ENCODE measurements around the gene CHST8.

The CHST8 gene

DNA sequence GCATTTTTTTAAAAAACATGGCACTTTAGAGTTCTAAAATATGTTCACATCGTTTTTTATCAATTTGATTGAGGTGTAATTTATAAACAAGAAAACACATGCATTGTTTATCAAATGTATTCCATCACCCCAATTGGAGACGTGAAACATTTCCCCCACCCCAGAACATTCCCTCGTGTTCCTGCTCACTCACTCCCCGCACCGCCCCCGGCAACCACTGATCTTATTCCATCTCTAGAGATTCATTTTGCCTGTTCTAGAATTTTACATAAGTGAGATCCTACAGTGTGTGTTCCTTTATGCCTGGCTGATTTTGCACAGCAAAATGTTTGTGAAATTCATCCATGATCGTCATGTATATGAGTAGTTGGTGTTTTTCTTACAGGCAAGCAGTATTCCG, 124.4 kb downstream of the CHST8 start:
- no peak for DNase-seq

DNA sequence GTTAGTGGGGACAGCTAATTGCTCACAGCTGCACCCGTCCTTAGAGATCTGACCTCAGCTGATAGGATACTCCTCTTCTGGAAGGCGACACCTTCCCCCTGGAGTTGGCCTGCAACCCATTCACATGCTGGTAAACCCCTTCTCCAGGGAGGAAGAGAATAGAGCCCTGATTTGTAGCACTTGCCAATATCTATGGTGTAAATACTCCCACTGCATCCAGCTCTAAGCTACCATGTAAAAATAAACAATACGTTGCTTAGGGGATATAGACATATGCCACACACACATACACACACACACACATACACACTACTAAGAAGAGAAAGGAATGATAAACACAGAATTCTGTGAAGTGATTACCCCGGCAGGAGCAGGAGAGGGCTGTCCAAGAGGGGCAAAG, 125.5 kb downstream of the CHST8 start:
- DNase-seq, result no peak

DNA sequence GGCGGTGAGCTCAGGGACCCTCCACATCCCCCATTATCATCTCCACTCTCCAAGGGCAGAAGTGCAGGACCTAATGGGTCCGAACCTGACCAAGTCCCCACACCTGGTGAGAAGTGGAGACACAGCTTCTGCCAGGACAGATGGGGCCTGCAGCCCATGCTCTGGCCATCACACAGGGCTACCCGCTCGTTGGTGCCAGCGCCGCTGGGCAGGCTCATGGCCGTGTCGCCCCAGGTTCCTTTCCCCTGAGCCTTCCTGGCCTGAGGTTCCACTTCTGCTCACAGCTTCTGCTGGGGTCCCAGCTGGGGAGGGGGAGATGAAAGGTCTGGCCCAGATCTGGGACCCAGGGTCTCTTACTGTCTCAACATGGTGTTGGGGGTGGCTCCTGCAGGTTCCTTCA, 126.5 kb downstream of the CHST8 start:
- DNase-seq, result no peak

DNA sequence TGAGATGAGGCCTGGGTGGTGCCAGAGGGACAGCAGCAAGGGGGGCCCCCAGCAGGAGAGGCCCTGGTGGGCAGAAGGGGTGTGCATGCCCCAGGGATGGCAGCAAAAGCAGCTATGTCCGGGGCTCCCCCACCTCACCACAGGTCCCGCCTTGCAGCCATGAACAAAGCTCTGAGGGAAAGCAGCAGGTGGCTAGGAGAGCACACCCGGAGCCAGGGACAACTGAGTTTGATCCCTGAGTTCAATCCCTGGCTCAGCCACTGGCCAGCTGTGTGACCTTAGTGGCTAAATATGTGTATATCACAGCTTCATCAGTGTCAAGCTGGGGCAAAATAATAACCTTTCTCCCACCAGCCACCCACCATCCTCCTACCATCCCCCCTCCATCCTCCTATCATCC, 127.3 kb downstream of the CHST8 start:
- no peak for DNase-seq

DNA sequence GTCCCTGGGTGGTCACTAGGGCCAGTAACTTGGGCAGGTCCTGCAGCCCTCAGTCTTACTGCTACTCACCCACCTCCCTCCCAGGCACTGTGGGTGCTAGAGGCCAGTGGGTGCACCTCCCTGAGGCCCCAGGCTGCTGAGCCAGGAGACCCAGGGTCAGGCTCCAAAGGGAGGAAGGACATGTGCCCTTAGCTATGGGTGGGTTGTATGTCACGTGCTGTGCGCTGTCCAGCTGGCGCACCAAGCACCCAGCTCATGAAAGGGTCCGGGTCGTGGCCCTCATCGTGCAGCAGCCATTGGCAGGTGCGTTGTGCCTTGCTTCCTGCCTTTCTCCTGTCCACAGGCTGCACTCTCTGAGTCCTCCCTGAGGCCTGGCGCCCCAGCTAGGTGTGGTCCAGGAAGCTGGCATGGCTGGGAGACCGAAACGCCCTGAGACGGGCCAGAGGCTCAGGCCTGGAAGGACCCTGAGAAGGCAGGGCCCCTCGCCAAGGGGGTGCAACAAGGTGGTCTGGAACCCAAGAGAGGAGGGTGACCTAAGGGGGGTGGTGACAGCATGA, 127.9 kb downstream of the CHST8 start:
- DNase-seq, result no peak

DNA sequence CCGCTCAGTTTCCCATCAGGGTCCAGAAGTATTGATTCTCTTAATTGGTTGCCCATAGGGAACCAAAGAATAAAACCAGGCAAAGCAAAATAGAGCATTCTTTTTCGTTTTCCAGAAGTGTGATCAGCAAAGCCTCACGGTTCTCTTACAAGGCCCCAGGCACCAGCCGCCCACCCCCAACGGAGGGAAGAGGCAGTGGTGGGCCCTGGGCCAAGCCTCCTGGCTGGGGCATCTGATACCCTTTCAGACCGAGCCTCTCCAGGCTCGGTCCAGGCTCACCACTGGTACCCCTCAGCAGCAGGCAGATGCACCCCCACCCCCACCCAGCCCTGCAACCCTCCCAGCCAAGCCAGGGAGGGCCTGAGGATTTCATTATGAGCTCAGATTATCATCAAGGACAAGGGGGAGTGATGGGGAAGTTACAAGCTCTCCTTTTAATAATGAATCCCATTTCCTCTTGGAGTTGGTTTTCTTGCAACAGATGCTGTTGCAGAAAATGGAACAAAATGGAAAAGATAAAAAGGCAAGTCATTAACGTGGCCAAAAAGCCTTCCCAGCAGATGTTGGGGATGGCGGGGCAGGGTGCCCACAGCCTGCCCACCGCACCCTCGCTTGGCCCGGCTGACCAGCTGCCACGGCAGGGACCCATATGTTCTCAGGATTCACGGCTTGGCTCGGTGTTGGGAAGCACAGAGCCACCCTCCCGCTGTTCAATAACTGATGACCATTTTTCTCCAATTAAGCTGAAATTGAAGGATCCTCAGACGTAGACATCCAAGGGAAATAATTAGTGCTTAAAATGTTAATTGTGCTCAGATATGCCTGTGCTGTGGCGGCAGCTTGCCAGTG, 129.1 kb downstream of the CHST8 start:
- peak; percentile 88 for DNase-seq

DNA sequence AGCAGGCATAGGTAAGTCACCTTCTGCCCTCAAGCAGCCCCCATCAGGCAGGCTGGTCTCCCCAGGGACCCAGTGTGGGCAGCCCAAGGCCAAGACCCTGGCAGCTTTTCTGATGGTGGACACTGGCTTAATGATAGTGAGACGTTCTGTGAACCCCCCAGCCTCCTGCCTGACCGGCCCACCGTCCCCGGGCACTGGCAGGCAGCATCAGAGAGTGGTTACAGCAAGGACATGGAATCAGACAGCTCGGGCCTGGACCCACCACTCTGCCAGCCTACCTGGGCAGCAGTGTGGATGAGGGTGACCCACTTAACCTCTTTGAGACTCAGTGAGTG, 129.7 kb downstream of the CHST8 start:
- no peak for DNase-seq

DNA sequence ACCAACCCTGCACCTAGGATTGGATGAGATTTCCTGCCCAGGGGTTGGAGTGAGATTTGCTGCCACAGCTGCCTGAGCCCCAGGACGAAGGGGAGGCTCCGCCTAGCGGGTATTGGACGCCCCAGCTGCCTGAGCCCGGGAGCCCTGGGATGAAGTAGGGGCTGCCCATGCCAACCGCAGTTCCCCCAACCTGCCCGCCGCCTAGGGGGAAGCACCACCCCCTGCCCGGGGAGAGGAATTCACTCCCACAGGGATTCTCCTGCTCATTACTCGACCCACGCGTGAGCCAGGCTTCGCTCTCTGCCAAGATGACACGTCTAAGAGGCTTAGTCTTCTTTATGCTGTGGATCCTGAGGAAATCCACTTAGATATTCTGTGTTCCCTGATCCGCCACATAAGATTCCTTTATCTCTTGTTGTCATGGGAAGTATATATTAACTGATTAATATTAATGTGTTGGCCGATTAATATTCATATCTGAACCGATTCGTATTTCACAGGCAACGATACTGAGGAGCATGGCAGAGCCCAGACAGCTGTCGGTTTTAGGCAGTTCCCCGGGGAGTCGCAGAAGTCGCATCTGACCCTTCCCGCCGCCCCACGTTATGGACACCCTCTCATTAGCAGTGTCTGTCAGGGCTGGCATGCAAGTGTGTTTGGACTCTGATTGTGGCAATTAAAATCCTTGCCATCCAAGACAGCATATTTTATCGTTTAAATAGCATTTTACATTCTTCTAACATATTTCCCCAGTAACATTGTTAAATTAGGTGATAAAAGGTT, 130.5 kb downstream of the CHST8 start:
- peak; percentile 65 for DNase-seq

DNA sequence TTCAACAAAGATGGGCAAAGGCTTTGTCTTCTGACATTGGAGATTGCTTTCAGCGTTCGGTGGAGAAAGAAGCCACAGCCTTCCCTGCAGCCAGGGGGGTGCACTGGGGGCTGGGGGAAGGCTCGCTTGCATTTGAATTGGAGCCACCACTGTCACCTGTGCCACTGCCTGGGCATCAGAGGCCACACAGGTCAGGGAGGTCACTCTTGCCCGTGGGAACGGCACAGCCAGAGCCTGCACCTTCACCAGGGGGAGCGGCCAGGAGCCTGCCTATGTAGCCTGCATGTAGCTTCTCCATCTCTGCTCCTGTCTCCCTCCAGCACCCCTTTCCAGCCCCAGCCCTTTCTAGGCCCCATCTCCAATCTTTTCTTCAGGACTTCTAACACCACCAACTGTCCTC, 131.2 kb downstream of the CHST8 start:
- no peak for DNase-seq

DNA sequence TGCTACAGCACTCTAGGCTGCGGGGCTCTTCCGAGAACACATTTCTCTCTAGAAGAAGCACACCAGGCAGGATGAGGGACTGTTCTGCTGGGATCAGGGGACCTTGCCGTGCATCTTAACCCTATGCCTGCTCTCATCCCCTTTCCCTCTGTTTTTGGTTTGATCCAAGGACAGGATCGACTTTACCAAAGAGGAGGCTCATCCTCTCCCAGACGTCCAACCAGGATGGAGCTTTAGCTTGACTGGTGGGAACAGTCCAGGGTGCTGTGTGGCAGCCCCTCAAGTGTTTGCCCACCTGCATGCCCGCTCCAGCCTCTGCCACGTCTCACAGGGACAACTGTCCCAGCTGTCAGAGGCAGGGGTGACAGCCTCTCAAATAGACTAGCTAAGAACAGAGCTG, 132.6 kb downstream of the CHST8 start:
- no peak for DNase-seq

DNA sequence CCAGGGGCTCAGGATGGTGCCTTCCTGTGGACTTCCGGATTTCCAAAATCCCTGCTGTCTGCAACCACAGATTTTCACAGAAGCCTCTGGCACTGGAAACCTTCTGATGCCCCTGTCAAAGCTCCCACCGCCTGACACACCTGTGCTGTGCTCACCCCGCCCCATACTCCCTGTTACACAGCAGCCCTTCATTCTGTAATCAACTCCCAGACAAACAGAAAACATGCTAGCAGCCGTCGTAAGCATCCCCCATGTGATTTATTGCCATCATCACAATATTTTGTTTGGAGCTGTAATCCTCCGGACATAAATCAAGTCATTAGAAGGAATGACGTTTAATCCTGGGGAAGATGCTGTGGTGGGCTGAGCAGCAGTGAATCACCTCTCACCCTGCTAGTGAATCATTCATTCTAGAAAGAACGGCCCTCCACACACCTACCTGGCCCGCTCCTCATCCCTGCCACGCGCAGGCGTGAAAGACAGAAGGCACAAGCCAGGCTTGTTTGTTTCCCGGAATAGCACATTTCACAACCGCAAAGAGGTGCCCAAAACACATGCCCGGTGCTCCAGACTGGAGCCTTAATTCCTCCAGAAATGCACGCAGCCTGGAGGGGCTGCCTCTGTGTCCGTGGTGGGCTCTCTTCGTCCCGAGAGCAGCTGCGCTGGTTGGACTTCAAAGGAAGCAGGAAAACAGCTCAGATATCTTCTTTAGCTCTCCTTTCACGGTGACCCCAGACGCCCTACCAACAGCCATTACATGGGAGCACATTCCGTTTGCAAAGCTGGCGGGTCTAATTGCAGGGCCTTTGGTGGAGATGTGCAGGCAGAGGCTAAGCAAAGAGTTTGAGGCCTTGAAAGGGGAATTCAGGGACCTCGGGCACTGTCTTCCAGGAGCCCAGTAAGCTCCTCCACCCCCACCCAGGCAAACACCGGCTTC, 133.6 kb downstream of the CHST8 start:
- no peak for DNase-seq

DNA sequence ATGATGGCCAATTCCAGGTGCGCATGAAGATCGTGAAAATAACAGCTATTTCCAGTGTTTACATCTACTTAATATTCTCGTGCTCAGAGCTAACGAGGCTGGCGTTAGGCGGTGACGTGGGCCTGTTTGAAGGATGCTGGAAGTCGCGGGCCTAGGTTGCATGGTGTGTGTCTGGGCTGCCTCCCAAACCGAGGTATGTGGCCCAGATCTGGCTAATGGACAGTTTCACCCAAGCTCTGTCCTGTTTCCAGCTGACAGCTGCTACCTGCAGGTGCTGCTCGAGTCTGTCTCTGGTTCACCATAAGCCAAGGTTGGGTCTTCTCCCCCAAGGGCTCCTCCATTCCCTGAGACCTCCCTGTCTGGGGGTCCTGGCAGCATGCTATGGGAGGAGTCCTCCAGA, 134.4 kb downstream of the CHST8 start:
- DNase-seq, result no peak

DNA sequence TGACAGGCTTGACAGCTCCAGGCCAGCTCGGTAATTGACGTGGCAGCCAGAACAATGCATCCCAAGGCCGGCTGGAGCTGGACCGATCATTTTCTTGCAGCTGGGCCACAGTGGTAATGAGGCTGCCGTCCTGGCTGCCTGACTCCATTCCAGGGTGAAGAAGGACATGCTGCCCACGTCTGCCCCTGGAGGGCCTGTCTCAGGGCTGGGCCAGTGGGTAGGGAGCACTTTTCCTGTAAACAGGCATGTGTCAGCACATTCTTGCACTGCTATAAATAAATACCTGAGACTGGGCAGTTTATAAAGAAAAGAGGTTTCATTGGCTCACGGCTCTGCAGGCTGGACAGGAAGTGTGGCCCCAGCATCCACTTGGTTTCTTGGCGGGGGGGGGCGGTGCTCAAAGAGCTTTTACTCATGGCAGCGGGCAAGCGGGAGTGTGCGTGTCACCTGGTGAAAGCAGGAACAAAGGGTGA, 136.8 kb downstream of the CHST8 start:
- DNase-seq, result no peak

DNA sequence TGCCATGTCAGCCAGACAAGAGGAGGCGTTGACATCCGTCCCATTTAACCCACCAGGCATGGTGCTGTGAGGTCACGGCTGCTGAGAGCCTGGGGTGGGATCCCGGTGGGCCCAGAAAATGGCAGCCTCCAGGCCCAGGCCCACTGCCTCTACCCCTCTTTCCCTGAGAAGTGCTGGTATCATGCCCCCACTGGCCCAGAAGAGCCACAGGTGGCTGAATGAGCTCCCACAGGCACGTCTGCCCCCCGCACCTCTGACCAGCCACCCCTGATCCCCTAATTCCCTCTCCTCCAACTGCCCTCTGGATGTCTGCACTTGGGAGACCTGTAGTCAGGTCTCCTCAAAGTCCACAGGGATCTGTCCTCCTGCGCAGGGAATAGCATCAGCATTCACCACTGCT, 137.6 kb downstream of the CHST8 start:
- DNase-seq, result no peak

DNA sequence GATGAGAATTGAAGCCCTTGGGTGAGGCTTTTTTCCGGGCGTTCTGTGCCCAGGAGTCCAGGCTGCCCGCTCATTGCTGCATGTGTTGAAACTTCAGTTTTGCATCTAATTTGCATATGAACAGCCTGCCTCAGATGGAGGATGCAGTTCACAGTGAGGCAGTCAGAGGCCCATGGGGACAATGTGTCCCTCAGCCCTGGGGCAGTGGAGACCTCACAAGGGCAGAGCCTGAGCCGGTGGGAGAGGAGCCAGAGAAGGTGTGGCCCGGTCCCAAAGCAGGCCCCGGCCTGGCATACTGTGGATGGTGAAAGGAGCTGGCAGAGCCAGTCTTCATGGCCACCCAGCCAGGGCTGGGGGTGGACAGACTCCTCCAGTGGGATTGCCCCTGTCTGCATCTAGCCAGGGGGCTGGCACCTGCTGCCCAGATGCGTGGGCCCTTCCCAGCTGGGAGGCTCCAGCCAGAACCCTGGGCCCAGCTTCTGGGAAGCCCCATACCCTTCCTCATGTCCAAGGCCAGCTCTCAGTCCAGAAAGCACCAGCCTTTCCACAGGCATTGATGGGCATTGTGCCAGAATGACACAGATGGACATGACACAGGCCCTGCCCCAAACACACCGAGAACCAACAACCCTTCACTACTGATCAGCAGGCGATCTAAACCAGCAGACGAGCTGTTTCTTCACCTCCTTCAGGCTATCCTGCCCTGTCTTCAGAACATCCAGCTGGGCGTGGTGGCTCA, 142.0 kb downstream of the CHST8 start:
- no peak for DNase-seq

DNA sequence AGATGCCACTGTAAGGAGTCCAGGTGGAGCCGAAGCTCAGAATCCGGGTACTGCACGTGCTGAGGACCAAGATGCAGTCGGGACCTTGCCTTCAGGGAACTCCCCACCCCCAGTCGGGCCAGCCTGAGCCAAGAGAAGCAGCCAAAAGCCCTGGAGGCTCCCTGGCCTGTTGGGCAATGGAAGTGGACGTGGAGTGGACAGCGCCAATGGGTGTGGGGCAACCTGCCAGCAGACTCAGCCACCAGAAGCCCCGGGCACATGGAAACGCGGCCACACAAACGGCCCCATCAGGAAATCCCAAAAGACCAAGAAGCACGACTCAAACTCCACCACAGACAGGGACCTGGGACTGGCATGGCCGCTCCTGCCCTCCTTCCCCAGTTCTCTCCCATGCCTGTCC, 144.9 kb downstream of the CHST8 start:
- DNase-seq, result no peak

DNA sequence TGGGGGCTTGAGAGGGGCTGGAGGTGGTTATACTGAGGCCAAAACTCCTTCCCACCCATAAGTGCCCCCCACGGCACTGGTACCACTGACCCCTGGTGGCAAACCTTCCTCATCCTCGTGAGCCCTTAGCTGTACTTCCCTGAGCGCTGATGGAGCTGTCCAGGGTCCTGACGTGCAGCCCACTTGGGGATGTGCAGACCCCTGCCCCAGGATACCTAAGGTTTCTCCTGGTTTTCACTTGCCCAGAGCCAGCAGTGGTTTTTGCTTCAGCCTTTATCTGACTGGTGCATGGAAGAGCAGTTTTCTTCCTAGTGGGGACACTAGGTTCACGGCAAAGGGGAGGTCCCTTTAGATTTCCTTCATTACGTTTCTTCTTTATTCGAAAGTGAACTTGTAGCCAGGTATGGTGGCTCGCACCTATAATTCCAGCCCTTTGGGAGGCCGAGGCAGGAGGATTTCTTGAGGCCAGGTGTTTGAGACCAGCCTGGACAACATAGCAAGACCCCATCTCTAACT, 146.2 kb downstream of the CHST8 start:
- DNase-seq, result no peak

DNA sequence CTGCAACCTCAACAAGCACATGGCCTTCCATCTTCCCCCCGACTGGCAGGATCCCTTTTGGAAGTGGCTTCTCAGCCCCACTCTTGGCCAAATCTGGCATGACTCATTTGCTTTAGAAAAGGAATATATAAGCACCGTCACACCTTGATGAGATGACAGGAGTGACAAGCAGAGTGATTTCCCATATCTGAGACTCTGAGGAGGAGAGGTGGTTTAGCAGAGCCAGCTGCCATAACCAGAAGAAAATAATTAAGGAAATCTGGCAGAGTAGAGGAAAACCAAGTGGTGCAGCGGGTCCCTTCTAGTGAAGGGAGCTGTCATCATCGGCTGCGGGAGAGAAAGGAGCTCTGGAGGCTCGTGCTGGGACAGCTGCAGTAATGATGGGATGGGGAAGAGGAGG, 147.5 kb downstream of the CHST8 start:
- no peak for DNase-seq

DNA sequence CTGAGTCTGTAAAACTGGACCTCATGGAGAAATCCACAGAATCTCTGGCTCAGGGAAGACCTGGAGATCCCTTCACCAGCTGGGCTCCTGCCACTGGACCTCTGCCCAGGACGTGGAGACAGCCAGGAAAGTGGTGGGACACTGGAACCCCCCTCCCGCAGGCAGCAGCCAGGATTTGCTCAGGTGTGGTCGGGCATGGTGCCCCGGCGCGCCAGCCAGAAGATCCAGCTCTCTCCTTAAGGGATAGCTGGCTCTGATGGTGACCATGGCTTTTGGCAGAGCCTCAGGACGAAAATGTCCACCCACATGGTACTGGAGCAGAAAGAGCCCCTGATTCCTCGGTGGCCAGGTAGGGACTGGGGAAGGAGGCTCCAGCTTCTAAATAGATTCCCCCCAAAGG, 148.4 kb downstream of the CHST8 start:
- no peak for DNase-seq

DNA sequence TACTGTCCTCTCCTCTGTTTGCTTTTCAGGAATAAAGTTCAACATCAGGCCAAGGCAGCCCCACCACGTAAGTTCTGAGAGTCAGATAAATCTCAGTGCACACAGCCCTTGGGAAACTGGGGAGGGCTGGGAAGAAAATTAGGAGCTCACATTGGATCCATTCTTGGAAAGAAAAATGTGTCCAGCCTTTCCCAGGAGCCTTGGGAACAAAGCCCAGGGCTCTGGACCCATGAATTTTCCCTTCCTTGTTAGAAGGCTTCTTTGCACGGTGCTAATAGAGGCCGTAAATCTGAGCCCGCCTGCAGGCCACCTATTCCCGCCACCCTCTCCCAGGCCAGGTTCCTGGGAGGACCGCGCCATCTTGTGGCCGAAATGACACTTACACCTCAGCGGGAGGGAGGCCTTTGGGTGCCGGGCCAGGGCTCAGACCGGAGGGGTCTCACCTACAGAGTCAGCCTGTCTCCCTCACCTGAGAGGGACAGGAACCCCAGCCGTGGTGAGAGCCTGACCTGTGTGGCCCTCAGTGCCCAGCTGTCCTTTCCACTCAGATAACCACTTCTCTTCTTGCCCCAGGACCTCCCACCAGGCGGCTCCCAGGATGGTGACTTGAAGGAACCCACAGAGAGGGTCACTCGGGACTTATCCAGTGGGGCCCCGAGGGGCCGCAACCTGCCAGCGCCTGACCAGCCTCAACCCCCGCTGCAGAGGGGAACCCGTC, 149.8 kb downstream of the CHST8 start:
- DNase-seq, result peak; percentile 17

Data from NCI-H524 treated with DMSO at 0.1 percent for 48 hours (cell line).